Renal cortical epithelial cell (primary cell): ENCODE measurements around the gene RAB25. TPM values are rescaled to one million over a fixed set of nuclear protein-coding genes. Genes with fewer than 3 reads are reported as not detected.
"Not testable (repeated sequence)": the region's sequence is repeated elsewhere in the genome, so short reads cannot be mapped to it uniquely, and the experiment has no call there.

Experiments
- DNase-seq: peaks from one replicate; pipeline ENCODE4 v3.0.0-alpha.2; 2011; ENCODE audit warnings: low read depth
- total RNA-seq: library from RNA; depleted of rRNA; stranded (reverse); fragments of >200 nt; gene quantifications from 2 replicates; pipeline ENCODE4 v1.2.3, GENCODE V29; 2014

The RAB25 gene
- total RNA-seq, 1 donor from 2014 or later = 0.50 TPM

GRCh38 chr1:156101880-156102279, 40.9 kb downstream of the RAB25 start:
- DNase-seq = no peak

- DNase-seq = no peak
Observed at GRCh38 chr1:156102633-156103511, 41.9 kb downstream of the RAB25 start.

- no peak for DNase-seq
Observed at GRCh38 chr1:156103521-156103947, 42.6 kb downstream of the RAB25 start.

GRCh38 chr1:156104065-156104810, 43.3 kb downstream of the RAB25 start:
- DNase-seq = peak; percentile 88

GRCh38 chr1:156104861-156105832, 44.2 kb downstream of the RAB25 start:
- no peak for DNase-seq

GRCh38 chr1:156106624-156107488, 45.9 kb downstream of the RAB25 start:
- DNase-seq = peak; percentile 64

- no peak for DNase-seq
Observed at GRCh38 chr1:156108057-156108456, 47.1 kb downstream of the RAB25 start.

- DNase-seq = no peak
Observed at GRCh38 chr1:156108664-156109241, 47.8 kb downstream of the RAB25 start.

- no peak for DNase-seq
Observed at GRCh38 chr1:156110252-156110651, 49.3 kb downstream of the RAB25 start.

- peak; percentile 82 for DNase-seq
Observed at GRCh38 chr1:156111355-156111962, 50.5 kb downstream of the RAB25 start.

GRCh38 chr1:156112276-156113137, 51.5 kb downstream of the RAB25 start:
- no peak for DNase-seq

- no peak for DNase-seq
Observed at GRCh38 chr1:156113282-156113950, 52.5 kb downstream of the RAB25 start.

- DNase-seq = peak; percentile 94
Observed at GRCh38 chr1:156114101-156114918, 53.4 kb downstream of the RAB25 start, which contains the start of gene LMNA. TSS of gene LMNA (plus strand) at chr1:156114711. CDS start at chr1:156114919, 208 bp downstream.

- DNase-seq = no peak
Observed at GRCh38 chr1:156114919-156115513, 54.1 kb downstream of the RAB25 start.

- DNase-seq = peak; percentile 73
Observed at GRCh38 chr1:156115514-156116374, 54.8 kb downstream of the RAB25 start.

- DNase-seq = not testable (repeated sequence)
Observed at GRCh38 chr1:156116731-156117130, 55.8 kb downstream of the RAB25 start.
